Myocyte (in vitro differentiated cells): ENCODE data around the gene ZNF814. TPM values are rescaled to one million over a fixed set of nuclear protein-coding genes. Genes with fewer than 3 reads are reported as not detected.
A peak's percentile ranks its signal among the peaks of the same experiment; 100 is the strongest.
"Not testable (repeated sequence)": the region's sequence is repeated elsewhere in the genome, so short reads cannot be mapped to it uniquely, and the experiment has no call there.

Experiments
- DNase-seq: peaks from one replicate; pipeline ENCODE4 v3.0.0-alpha.2; 2012; ENCODE audit warnings: low read depth
- total RNA-seq: library from RNA; depleted of rRNA; stranded (reverse); fragments of >200 nt; gene quantifications from 2 replicates; pipeline ENCODE4 v1.2.3, GENCODE V29; 2014

ZNF814 gene
- total RNA-seq, 1 donor from 2014 or later = 3.1 TPM

- DNase-seq = not testable (repeated sequence)
Observed at GRCh38 chr19:57862351-57862750, 26.5 kb downstream of the ZNF814 start.

GRCh38 chr19:57854117-57854516 lies 34.7 kb downstream of the ZNF814 start:
- DNase-seq = peak; percentile 53

- not testable (repeated sequence) for DNase-seq
Observed at GRCh38 chr19:57851812-57852603, 36.8 kb downstream of the ZNF814 start.

GRCh38 chr19:57850553-57851017 lies 38.3 kb downstream of the ZNF814 start:
- DNase-seq = peak; percentile 14

GRCh38 chr19:57849666-57850473 lies 39.0 kb downstream of the ZNF814 start, which contains the start of gene ZNF587:
Gene ZNF587, plus strand, starts transcription at chr19:57849859. Its CDS starts 180 bp downstream, at chr19:57850039.
- DNase-seq = peak; percentile 86

GRCh38 chr19:57849162-57849665 lies 39.6 kb downstream of the ZNF814 start:
- not testable (repeated sequence) for DNase-seq

GRCh38 chr19:57847164-57847563 lies 41.7 kb downstream of the ZNF814 start:
- not testable (repeated sequence) for DNase-seq

GRCh38 chr19:57841122-57841763 lies 47.6 kb downstream of the ZNF814 start:
- DNase-seq = no peak

- DNase-seq = not testable (repeated sequence)
Observed at GRCh38 chr19:57838622-57839191, 50.1 kb downstream of the ZNF814 start.

GRCh38 chr19:57836991-57837390 lies 51.8 kb downstream of the ZNF814 start:
- DNase-seq = peak; percentile 63

- DNase-seq = no peak
Observed at GRCh38 chr19:57830071-57830602, 58.7 kb downstream of the ZNF814 start, which contains the start of gene ZNF587B. Gene ZNF587B, plus strand, starts transcription at chr19:57830299. Its CDS starts 230 bp downstream, at chr19:57830529.

- DNase-seq = no peak
Observed at GRCh38 chr19:57829316-57829715, 59.5 kb downstream of the ZNF814 start.

- DNase-seq = no peak
Observed at GRCh38 chr19:57825511-57825910, 63.3 kb downstream of the ZNF814 start.

- not testable (repeated sequence) for DNase-seq
Observed at GRCh38 chr19:57823608-57824007, 65.2 kb downstream of the ZNF814 start.

- peak; percentile 74 for DNase-seq
Observed at GRCh38 chr19:57823155-57823554, 65.7 kb downstream of the ZNF814 start.

GRCh38 chr19:57821501-57821900 lies 67.3 kb downstream of the ZNF814 start:
- DNase-seq = not testable (repeated sequence)

- not testable (repeated sequence) for DNase-seq
Observed at GRCh38 chr19:57821095-57821494, 67.7 kb downstream of the ZNF814 start.

- no peak for DNase-seq
Observed at GRCh38 chr19:57820599-57820998, 68.2 kb downstream of the ZNF814 start.

GRCh38 chr19:57819475-57820148 lies 69.2 kb downstream of the ZNF814 start:
- peak; percentile 90 for DNase-seq

GRCh38 chr19:57818378-57818777 lies 70.5 kb downstream of the ZNF814 start:
- DNase-seq = no peak
